ENCODE results near the gene CAMK1.

DNA sequence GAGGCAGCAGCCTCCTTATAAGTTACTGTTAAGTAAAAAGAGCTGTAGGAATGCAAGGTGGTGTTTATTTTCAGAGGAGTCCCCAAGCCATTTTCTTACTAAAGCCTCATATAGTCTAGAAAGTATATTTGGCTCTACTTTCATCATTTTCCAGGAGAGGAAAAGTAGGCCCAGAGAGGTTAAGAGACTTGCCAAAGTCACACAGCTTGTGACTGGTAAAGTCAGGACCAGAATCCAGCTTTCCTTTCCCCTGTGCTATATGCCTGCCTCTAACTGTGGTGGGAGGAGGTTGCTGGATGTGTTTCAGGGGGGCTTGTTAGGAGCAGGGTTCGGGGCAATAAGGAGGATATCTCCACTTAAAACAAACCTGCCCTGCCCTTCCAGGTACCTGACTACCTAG, 27.2 kb downstream of the CAMK1 start:
- TF ChIP-seq POLR2AphosphoS5 (IDR thresholded peaks at IDR 0.05; ENCODE audit: low read depth, low read length) (no peak), POLR2A (IDR thresholded peaks at IDR 0.05; ENCODE audit: low read depth, low read length) (no peak)

All from GM12892 (cell line).